MM.1S (cell line): Measurements from ENCODE around the gene YDJC.

Experiments used
- DNase-seq: peaks from one replicate; pipeline ENCODE4 v3.0.0-alpha.2; 2015
- H2AFZ ChIP-seq: fragments of 300-600 bp; sonication (generic); 2 replicates; pipeline ENCODE4 v1.6.0; 2016; ENCODE audit warnings: antibody characterized with exemption, low read length
- H3F3A ChIP-seq: fragments of 300-600 bp; sonication (generic); 2 replicates; pipeline ENCODE4 v1.6.1; 2016; ENCODE audit warnings: mild to moderate bottlenecking, antibody characterized with exemption, low read length, moderate library complexity, mixed read lengths; ENCODE audit not compliant: insufficient read depth
- H3K27ac ChIP-seq: fragments of 300-600 bp; sonication (generic); 2 replicates; pipeline ENCODE4 v1.5.1; 2016; ENCODE audit warnings: mild to moderate bottlenecking, low read length
- H3K27me3 ChIP-seq: fragments of 300-600 bp; sonication (generic); replicated peaks from 2 replicates; pipeline ENCODE4 v1.6.0; 2016; ENCODE audit warnings: low read length; ENCODE audit not compliant: insufficient read depth
- H3K36me3 ChIP-seq: fragments of 300-600 bp; sonication (generic); replicated peaks from 2 replicates; pipeline ENCODE4 v1.6.1; 2016; ENCODE audit warnings: mild to moderate bottlenecking, low read length, mixed read lengths; ENCODE audit not compliant: insufficient read depth
- H3K4me1 ChIP-seq: fragments of 300-600 bp; sonication (generic); 2 replicates; pipeline ENCODE4 v1.6.1; 2016; ENCODE audit warnings: low read length, mixed read lengths
- H3K4me2 ChIP-seq: fragments of 300-600 bp; sonication (generic); 2 replicates; pipeline ENCODE4 v1.6.0; 2016; ENCODE audit warnings: low read depth, low read length
- H3K4me3 ChIP-seq: fragments of 300-600 bp; sonication (generic); 2 replicates; pipeline ENCODE4 v1.5.1; 2016; ENCODE audit warnings: low read length, mixed read lengths
- H3K79me2 ChIP-seq: fragments of 300-600 bp; sonication (generic); 2 replicates; pipeline ENCODE4 v1.6.1; 2016; ENCODE audit warnings: mixed run types, low read length, mixed read lengths
- H3K9ac ChIP-seq: fragments of 300-600 bp; sonication (generic); 2 replicates; pipeline ENCODE4 v1.6.1; 2016; ENCODE audit warnings: low read length, mixed read lengths
- H3K9me2 ChIP-seq: fragments of 300-600 bp; sonication (generic); replicated peaks from 2 replicates; pipeline ENCODE4 v1.6.1; 2016; ENCODE audit warnings: mild to moderate bottlenecking, low read length, mixed read lengths; ENCODE audit not compliant: insufficient read depth
- H3K9me3 ChIP-seq: fragments of 300-600 bp; sonication (generic); replicated peaks from 2 replicates; pipeline ENCODE4 v1.6.1; 2016; ENCODE audit warnings: mild to moderate bottlenecking, low read length, mixed read lengths; ENCODE audit not compliant: insufficient read depth
- H4K20me1 ChIP-seq: fragments of 300-600 bp; sonication (generic); 2 replicates; pipeline ENCODE4 v1.6.1; 2016; ENCODE audit warnings: mild to moderate bottlenecking, low read length, moderate library complexity, mixed read lengths; ENCODE audit not compliant: insufficient read depth
- CTCF ChIP-seq: fragments of 300-600 bp; sonication (generic); IDR thresholded peaks from 2 replicates; pipeline ENCODE4 v1.5.1; 2016; ENCODE audit warnings: antibody characterized with exemption, low read length, mixed read lengths
- EZH2 ChIP-seq: fragments of 300-600 bp; sonication (generic); optimal IDR thresholded peaks from 2 replicates; pipeline ENCODE3; 2017; ENCODE audit warnings: low read depth, mild to moderate bottlenecking, antibody characterized with exemption, low read length, mixed read lengths
- EZH2phosphoT487 ChIP-seq: fragments of 300-600 bp; sonication (generic); IDR thresholded peaks from 2 replicates; pipeline ENCODE4 v1.6.1; 2018; ENCODE audit warnings: antibody characterized with exemption, low read length

The YDJC gene

DNA sequence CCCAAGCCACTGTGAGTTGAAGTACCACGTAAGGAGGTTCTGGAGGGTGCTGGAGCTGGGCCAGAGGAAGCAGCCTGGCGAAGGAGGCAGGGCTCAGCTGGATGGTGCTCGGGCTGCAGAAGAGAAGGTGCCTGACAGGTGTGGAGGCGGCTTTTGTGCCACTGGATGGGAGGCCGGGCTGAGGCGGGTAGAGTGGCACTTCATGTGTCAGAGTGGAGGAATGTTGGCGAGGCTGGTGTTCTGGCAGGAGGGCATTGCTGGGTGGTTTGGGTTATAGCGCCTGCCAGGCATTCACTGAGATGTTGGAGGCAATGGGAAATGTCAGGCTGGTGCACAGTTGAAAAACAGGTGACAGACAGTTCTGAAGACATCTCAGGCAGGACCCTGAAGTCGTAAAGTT is 38.1 kb downstream of the YDJC start:
- H3K36me3 ChIP-seq: 0 out of 2 replicates have a peak, but pooled peaks cover 3% of the 10 kb centered on the region
- peaks cover 57% of the 10 kb centered on the region for H4K20me1 ChIP-seq
- TF ChIP-seq EZH2phosphoT487: no peak
- no peak for TF ChIP-seq EZH2
- TF ChIP-seq CTCF: no peak
- no peak overlapping the region for H3K4me3 ChIP-seq
- H3K27ac ChIP-seq: no peak overlapping the region
- peaks cover 95% of the 10 kb centered on the region for H3K79me2 ChIP-seq
- H3K9me2 ChIP-seq: no peaks in the 10 kb centered on the region
- no peak overlapping the region for H2AFZ ChIP-seq
- H3K4me2 ChIP-seq: no peak overlapping the region
- H3K4me1 ChIP-seq: peaks cover 13% of the 10 kb centered on the region
- H3K9ac ChIP-seq: no peak overlapping the region
- peaks cover 13% of the 10 kb centered on the region for H3F3A ChIP-seq
- no peaks in the 10 kb centered on the region for H3K27me3 ChIP-seq
- no peak for DNase-seq
- no peaks in the 10 kb centered on the region for H3K9me3 ChIP-seq

GRCh38 chr22:21590809-21591641 is 38.8 kb downstream of the YDJC start:
- H3K4me2 ChIP-seq: no peak overlapping the region
- DNase-seq: no peak
- H3F3A ChIP-seq: peaks cover 13% of the 10 kb centered on the region
- H3K9me3 ChIP-seq: no peaks in the 10 kb centered on the region
- no peak overlapping the region for H3K27ac ChIP-seq
- peaks cover 57% of the 10 kb centered on the region for H4K20me1 ChIP-seq
- no peak overlapping the region for H3K4me3 ChIP-seq
- no peaks in the 10 kb centered on the region for H3K9me2 ChIP-seq
- peaks cover 95% of the 10 kb centered on the region for H3K79me2 ChIP-seq
- 0 out of 2 replicates have a peak, but pooled peaks cover 3% of the 10 kb centered on the region for H3K36me3 ChIP-seq
- H3K9ac ChIP-seq: no peak overlapping the region
- no peak for TF ChIP-seq EZH2phosphoT487
- no peak for TF ChIP-seq CTCF
- peaks cover 13% of the 10 kb centered on the region for H3K4me1 ChIP-seq
- no peaks in the 10 kb centered on the region for H3K27me3 ChIP-seq
- H2AFZ ChIP-seq: no peak overlapping the region

DNA sequence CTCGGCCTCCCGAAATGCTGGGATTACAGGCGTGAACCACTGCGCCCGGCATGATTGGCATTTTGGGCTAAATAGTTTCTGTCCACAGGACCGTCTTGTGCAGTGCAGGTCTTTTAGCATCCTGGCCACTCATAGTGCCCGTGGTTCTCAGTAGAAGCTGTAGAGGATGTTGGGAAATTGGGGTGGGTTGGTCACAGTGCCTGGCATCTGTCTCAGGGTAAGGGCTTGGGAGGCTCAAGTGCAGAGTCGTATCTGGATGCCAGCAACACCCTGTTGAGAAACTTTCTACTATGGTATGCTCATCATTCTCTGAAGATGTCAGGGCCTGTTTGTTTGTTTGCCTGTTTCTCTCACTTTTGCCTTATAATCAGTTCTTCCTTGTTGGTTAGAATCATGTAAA is 40.4 kb downstream of the YDJC start:
- H4K20me1 ChIP-seq: peaks cover 63% of the 10 kb centered on the region

More for the DNA sequence above, 40.4 kb downstream of the YDJC start:
- no peak for DNase-seq
- TF ChIP-seq EZH2 (no peak), EZH2phosphoT487 (no peak), CTCF (no peak)
- no peaks in the 10 kb centered on the region for H3K9me3 ChIP-seq
- H3K27ac ChIP-seq: no peak overlapping the region
- no peak overlapping the region for H3K4me2 ChIP-seq
- H3K79me2 ChIP-seq: peaks cover 95% of the 10 kb centered on the region
- H3K9ac ChIP-seq: no peak overlapping the region
- H3F3A ChIP-seq: peaks cover 13% of the 10 kb centered on the region
- no peaks in the 10 kb centered on the region for H3K27me3 ChIP-seq
- H2AFZ ChIP-seq: no peak overlapping the region
- H3K4me1 ChIP-seq: peaks cover 19% of the 10 kb centered on the region
- H3K4me3 ChIP-seq: no peak overlapping the region
- no peaks in the 10 kb centered on the region for H3K9me2 ChIP-seq
- 0 out of 2 replicates have a peak, but pooled peaks cover 3% of the 10 kb centered on the region for H3K36me3 ChIP-seq
